B cell (primary cell): ENCODE results near the gene RGL1. TPM values are rescaled to one million over a fixed set of nuclear protein-coding genes. Genes with fewer than 3 reads are reported as not detected.

ENCODE experiments used
- ATAC-seq: fragments of 200-7000 bp; cut with Tn5 transposase; one replicate; pipeline ENCODE4 v1.10.0; 2021; ENCODE audit warnings: low read depth, mild to moderate bottlenecking, moderate number of reproducible peaks, moderate library complexity
- CTCF ChIA-PET: fragments of 350-600 bp; sonication (Branson Sonifier 250); formaldehyde crosslinking; loops from one replicate; lab custom pipeline; 2021; ENCODE audit warnings: antibody characterized with exemption, inconsistent platforms; lab: Charles Lee
- POLR2A ChIA-PET: fragments of 350-600 bp; sonication (Branson Sonifier 250); formaldehyde crosslinking; loops from one replicate; lab custom pipeline; 2021; ENCODE audit warnings: antibody characterized with exemption; lab: Charles Lee
- DNase-seq: peaks from one replicate; pipeline ENCODE4 v3.0.0; 2013
- H2AFZ ChIP-seq: 2 replicates; pipeline ENCODE4 v1.6.1; 2012; ENCODE audit warnings: mild to moderate bottlenecking, low read depth, low read length; ENCODE audit not compliant: insufficient read depth, poor library complexity, severe bottlenecking
- H3K27ac ChIP-seq, 2 donors: 1 replicate in 1 of 2; 2 replicates in 1 of 2; pipeline ENCODE4 v1.5.1; 2012 to 2013; ENCODE audit warnings: low read length in 2 of 2, mild to moderate bottlenecking in 2 of 2, moderate library complexity in 1 of 2
- H3K27me3 ChIP-seq, 4 experiments: fragments of 200-600 bp in 1 of 4; sonication (generic) in 1 of 4; replicated peaks in 1 of 4; 1 replicate in 2 of 4; 2 replicates in 2 of 4; pipeline versions ENCODE4 v1.6.1 to v1.7.0; 2013 to 2016; ENCODE audit warnings: low read length in 3 of 4, mild to moderate bottlenecking in 2 of 4, mixed read lengths in 1 of 4, moderate library complexity in 1 of 4; ENCODE audit not compliant: insufficient read depth in 4 of 4, control insufficient read depth in 3 of 4; ENCODE audit errors: control extremely low read depth in 1 of 4
- H3K36me3 ChIP-seq, 2 experiments: replicated peaks in 1 of 2; 1 replicate in 1 of 2; 2 replicates in 1 of 2; pipeline versions ENCODE4 v1.6.1 to v1.7.1; 2013; ENCODE audit warnings: low read length in 1 of 2; ENCODE audit not compliant: insufficient read depth in 2 of 2, control insufficient read depth in 1 of 2; ENCODE audit errors: control extremely low read depth in 1 of 2, extremely low read depth in 1 of 2
- H3K4me1 ChIP-seq, 2 donors: fragments of 200-600 bp in 1 of 2; sonication (generic) in 1 of 2; 1 replicate in 1 of 2; 2 replicates in 1 of 2; pipeline versions ENCODE4 v1.5.1 to v1.6.1; 2013 to 2017; ENCODE audit warnings: low read length in 2 of 2; ENCODE audit not compliant: control insufficient read depth in 2 of 2, insufficient read depth in 2 of 2
- H3K4me2 ChIP-seq: replicated peaks from 2 replicates; pipeline ENCODE3; 2012; ENCODE audit warnings: mild to moderate bottlenecking, low read depth, low read length; ENCODE audit not compliant: poor library complexity, severe bottlenecking
- H3K4me3 ChIP-seq, 5 experiments: fragments of 200-600 bp in 1 of 5; sonication (generic) in 1 of 5; 1 replicate in 3 of 5; 2 replicates in 2 of 5; pipeline versions ENCODE4 v1.5.1 to v1.7.0; 2011 to 2016; ENCODE audit warnings: low read length in 4 of 5, mild to moderate bottlenecking in 4 of 5, low read depth in 2 of 5, control low read depth in 1 of 5, moderate library complexity in 1 of 5; ENCODE audit not compliant: insufficient read depth in 1 of 5; ENCODE audit errors: control extremely low read depth in 1 of 5, extremely low read depth in 1 of 5
- H3K79me2 ChIP-seq: fragments of 200-600 bp; sonication (generic); one replicate; pipeline ENCODE4 v1.6.0; 2016; ENCODE audit warnings: low read length; ENCODE audit not compliant: control insufficient read depth, insufficient read depth
- H3K9ac ChIP-seq: fragments of 200-600 bp; sonication (generic); 2 replicates; pipeline ENCODE4 v1.6.1; 2017; ENCODE audit warnings: mild to moderate bottlenecking, low read length, moderate library complexity
- H3K9me3 ChIP-seq, 3 donors: one replicate each; pipeline versions ENCODE4 v1.6.1 to v1.7.1; 2013; ENCODE audit warnings: low read length in 2 of 3; ENCODE audit not compliant: control insufficient read depth in 2 of 3, insufficient read depth in 1 of 3; ENCODE audit errors: control extremely low read depth in 1 of 3
- H4K20me1 ChIP-seq: 2 replicates; pipeline ENCODE4 v1.6.0; 2012; ENCODE audit warnings: mild to moderate bottlenecking, low read length; ENCODE audit not compliant: insufficient read depth, control insufficient read depth, poor library complexity, severe bottlenecking
- H3K27ac Mint-ChIP-seq: one replicate; pipeline ENCODE4 v1.8.0; 2021; ENCODE audit warnings: mixed read lengths
- H3K27me3 Mint-ChIP-seq: one replicate; pipeline ENCODE4 v1.8.0; 2021; ENCODE audit warnings: mixed read lengths
- H3K4me1 Mint-ChIP-seq: one replicate; pipeline ENCODE4 v1.8.0; 2021; ENCODE audit warnings: mixed read lengths
- H3K4me3 Mint-ChIP-seq: one replicate; pipeline ENCODE4 v1.8.0; 2021; ENCODE audit warnings: mixed read lengths
- H3K9me3 Mint-ChIP-seq: one replicate; pipeline ENCODE4 v1.8.0; 2022; ENCODE audit warnings: mixed read lengths; ENCODE audit not compliant: insufficient read depth
- CTCF ChIP-seq: fragments of 200-600 bp; IDR thresholded peaks from one replicate; pipeline ENCODE4 v1.8.0; 2022; ENCODE audit warnings: antibody characterized with exemption, mild to moderate bottlenecking
- EZH2 ChIP-seq: IDR thresholded peaks from 2 replicates; pipeline ENCODE4 v1.6.1; 2012; ENCODE audit warnings: borderline replicate concordance, low read depth, mild to moderate bottlenecking, moderate library complexity, low read length; ENCODE audit not compliant: insufficient read depth, poor library complexity, severe bottlenecking
- WGBS: methylation state at CpG from one replicate; pipeline ENCODE4 v1.1.5; 2013; ENCODE audit warnings: missing lambda C conversion rate; ENCODE audit not compliant: insufficient coverage; 5-methylcytosine and 5-hydroxymethylcytosine counted together
- intact Hi-C: fragments of 100-400 bp; cut with micrococcal nuclease; formaldehyde crosslinking; loops from one replicate; pipeline ENCODE4 v1.10.0; 2022
- polyA plus RNA-seq: library from polyadenylated mRNA; depleted of rRNA; stranded (reverse); fragments of >200 nt; gene quantifications from 2 replicates; pipeline ENCODE4 v1.2.3, GENCODE V29; 2012
- total RNA-seq, 2 donors: library from RNA; stranded (reverse); fragments of 120-200 nt in 1 of 2; gene quantifications; 1 replicate in 1 of 2; 2 replicates in 1 of 2; pipeline versions ENCODE4 v1.2.3 to v1.2.4, GENCODE V29; 2013 to 2022

RGL1 gene
- total and polyA plus RNA-seq, 2 donors (not counting 1 experiment from before 2014, with no cell fraction given), result 0.09 to 1.1 TPM

- peaks cover 7% of the 10 kb centered on the region for H3K27me3 Mint-ChIP-seq
These were observed 47.9 kb upstream of the RGL1 start for GRCh38 chr1:183757061-183757460.

DNA sequence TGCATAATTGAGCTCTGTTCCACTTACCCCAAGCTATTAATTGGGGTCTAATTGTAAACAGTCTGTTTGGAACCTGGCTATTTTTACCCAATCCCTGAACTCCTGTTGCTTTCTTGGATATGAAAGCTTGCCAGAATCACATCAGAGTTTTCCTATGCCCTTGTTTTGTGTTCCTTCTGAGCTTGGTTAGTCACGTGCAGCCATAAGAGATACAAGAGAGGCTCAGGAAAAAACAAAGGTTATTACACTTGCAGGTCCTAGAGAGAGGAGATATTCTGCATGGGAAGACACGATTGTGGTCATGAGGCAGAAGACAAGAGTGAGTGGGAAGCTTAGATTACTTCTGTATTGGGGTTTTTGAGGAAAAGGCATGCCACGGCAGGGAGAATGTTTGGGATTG, 46.0 kb upstream of the RGL1 start:
- H3K4me2 ChIP-seq, result no peak overlapping the region
- H3K36me3 ChIP-seq, result no peaks in the 10 kb centered on the region
- peaks cover 8% of the 10 kb centered on the region for H3K9me3 Mint-ChIP-seq
- no peak overlapping the region for H2AFZ ChIP-seq
- 76% methylated on average over 3 of the region's 3 CpGs for WGBS
- no peak for TF ChIP-seq CTCF
- TF ChIP-seq EZH2, result no peak
- no peaks in the 10 kb centered on the region for H3K27me3 ChIP-seq
- H4K20me1 ChIP-seq, result no peaks in the 10 kb centered on the region
- ChIA-PET CTCF (no interaction called here), POLR2A (no interaction called here)
- H3K27me3 Mint-ChIP-seq, result peaks cover 4% of the 10 kb centered on the region
- ATAC-seq (no peak), DNase-seq (no peak)
- H3K4me1 ChIP-seq, result no peaks in the 10 kb centered on the region
- no peak overlapping the region for H3K27ac ChIP-seq
- intact Hi-C loops, result no loop called here
- H3K27ac Mint-ChIP-seq, result no peak overlapping the region
- H3K9me3 ChIP-seq, result peaks cover 0 to 3% (median 1%) of the 10 kb centered on the region in 3 donors
- H3K79me2 ChIP-seq, result no peaks in the 10 kb centered on the region
- H3K4me1 Mint-ChIP-seq, result no peaks in the 10 kb centered on the region
- H3K4me3 Mint-ChIP-seq, result no peak overlapping the region
- no peak overlapping the region for H3K9ac ChIP-seq
- no peak overlapping the region for H3K4me3 ChIP-seq

More at GRCh38 chr1:183757061-183757460, 47.9 kb upstream of the RGL1 start:
- H4K20me1 ChIP-seq, result no peaks in the 10 kb centered on the region
- no CpG with 5 or more reads among the region's 4 CpGs for WGBS
- no peaks in the 10 kb centered on the region for H3K4me1 Mint-ChIP-seq
- no peak overlapping the region for H3K9ac ChIP-seq
- POLR2A ChIA-PET, result no interaction called here
- no peak for ATAC-seq
- CTCF ChIA-PET, result no interaction called here
- TF ChIP-seq EZH2 (no peak), CTCF (no peak)
- no peak for DNase-seq
- no peaks in the 10 kb centered on the region for H3K9me3 Mint-ChIP-seq
- H3K79me2 ChIP-seq, result no peaks in the 10 kb centered on the region
- no peak overlapping the region for H3K4me3 Mint-ChIP-seq
- peaks cover 0 to 3% (median 0%) of the 10 kb centered on the region in 3 donors for H3K9me3 ChIP-seq
- no peak overlapping the region for H3K27ac Mint-ChIP-seq
- no peak overlapping the region for H3K4me2 ChIP-seq
- no peak overlapping the region for H2AFZ ChIP-seq
- no peaks in the 10 kb centered on the region for H3K4me1 ChIP-seq
- no peak overlapping the region for H3K27ac ChIP-seq
- H3K4me3 ChIP-seq, result no peak overlapping the region
- no peaks in the 10 kb centered on the region for H3K27me3 ChIP-seq
- intact Hi-C loops, result no loop called here
- no peaks in the 10 kb centered on the region for H3K36me3 ChIP-seq
